Panc1 (cell line): ENCODE results near the gene CHCHD1. TPM values are rescaled to one million over a fixed set of nuclear protein-coding genes. Genes with fewer than 3 reads are reported as not detected.
A peak's percentile ranks its signal among the peaks of the same experiment; 100 is the strongest.
"Not testable (repeated sequence)": the region's sequence is repeated elsewhere in the genome, so short reads cannot be mapped to it uniquely, and the experiment has no call there.

Experiments
- ATAC-seq: fragments of 200-7000 bp; cut with Tn5 transposase; 2 replicates; pipeline ENCODE4 v1.9.1; 2020; ENCODE audit warnings: mild to moderate bottlenecking, moderate library complexity
- BruUV-seq: library from RNA; stranded (reverse); fragments of 400-500 nt; replicated peaks from 2 replicates; lab custom pipeline; 2021; lab: Mats Ljungman, UMichigan
- CTCF ChIA-PET: fragments of 300-600 bp; sonication (Branson Sonifier 250); formaldehyde crosslinking; loops from one replicate; lab custom pipeline; 2022; ENCODE audit warnings: antibody characterized with exemption; lab: Charles Lee
- POLR2A ChIA-PET: fragments of 300-600 bp; sonication (Branson Sonifier 250); formaldehyde crosslinking; loops from one replicate; lab custom pipeline; 2022; ENCODE audit warnings: antibody characterized with exemption; lab: Charles Lee
- DNase-seq: peaks from one replicate; pipeline ENCODE4 v3.0.0-alpha.2; 2010; ENCODE audit warnings: low read depth, low spot score
- H3K27ac ChIP-seq: 2 replicates; pipeline ENCODE4 v1.5.1; 2011; ENCODE audit warnings: mild to moderate bottlenecking, low read length, inconsistent platforms
- H3K27me3 ChIP-seq: fragments of 200-500 bp; sonication (Bioruptor generic); 2 replicates; pipeline ENCODE4 v1.6.0; 2014; ENCODE audit warnings: low read length, inconsistent platforms; ENCODE audit not compliant: control insufficient read depth, insufficient read depth
- H3K36me3 ChIP-seq: fragments of 200-500 bp; sonication (Bioruptor generic); 2 replicates; pipeline ENCODE4 v1.5.1; 2014; ENCODE audit warnings: inconsistent platforms, mild to moderate bottlenecking, low read length, moderate library complexity; ENCODE audit not compliant: control insufficient read depth, insufficient read depth
- H3K4me1 ChIP-seq: 2 replicates; pipeline ENCODE4 v1.5.1; 2011; ENCODE audit warnings: inconsistent platforms, mild to moderate bottlenecking, low read length, moderate library complexity; ENCODE audit not compliant: control insufficient read depth, insufficient read depth
- H3K4me3 ChIP-seq, 2 experiments: 2 replicates each; pipeline ENCODE4 v1.5.1; 2011 to 2012; ENCODE audit warnings: low read depth in 2 of 2, low read length in 2 of 2, mild to moderate bottlenecking in 2 of 2, inconsistent platforms in 1 of 2, moderate library complexity in 1 of 2
- H3K9me3 ChIP-seq: fragments of 200-500 bp; sonication (Bioruptor generic); 2 replicates; pipeline ENCODE4 v1.5.1; 2014; ENCODE audit warnings: low read depth, mild to moderate bottlenecking, inconsistent platforms, low read length, moderate library complexity; ENCODE audit not compliant: control insufficient read depth, insufficient read depth
- POLR2AphosphoS5 ChIP-seq: IDR thresholded peaks from 2 replicates; pipeline ENCODE4 v1.6.1; 2012; ENCODE audit warnings: mild to moderate bottlenecking, low read depth, low read length, moderate library complexity
- SIN3A ChIP-seq: IDR thresholded peaks from 2 replicates; pipeline ENCODE4 v1.6.1; 2012; ENCODE audit warnings: low read depth, mild to moderate bottlenecking, low read length, moderate library complexity, borderline replicate concordance; ENCODE audit not compliant: insufficient read depth
- TCF7L2 ChIP-seq: IDR thresholded peaks from 2 replicates; pipeline ENCODE4 v1.6.1; 2011; ENCODE audit warnings: mild to moderate bottlenecking, low read depth, low read length, inconsistent platforms
- in situ Hi-C: cut with HindIII; loops from 2 replicates; pipeline ENCODE4 v1.10.0; 2016; ENCODE audit warnings: low sequenced_read_pairs, low pct_unique_long_range_greater_than_20kb
- intact Hi-C: fragments of 100-400 bp; cut with micrococcal nuclease; formaldehyde crosslinking; loops from one replicate; pipeline ENCODE4 v1.10.0; 2022; ENCODE audit not compliant: unreplicated experiment
- total RNA-seq: library from RNA; stranded (reverse); gene quantifications from one replicate; pipeline ENCODE4 v1.2.1, GENCODE V29; 2021; ENCODE audit not compliant: unreplicated experiment
- TF ChIP-seq, protein P1 (sequence below), 2 experiments: IDR thresholded peaks; 2 replicates each; pipeline ENCODE4 v1.6.1; 2011 to 2012; ENCODE audit warnings: low read depth in 2 of 2, control low read depth in 1 of 2, low read length in 1 of 2, mild to moderate bottlenecking in 1 of 2, moderate library complexity in 1 of 2; ENCODE audit not compliant: insufficient read depth in 1 of 2
- TF ChIP-seq, protein P2 (sequence below): fragments of 450-650 bp; IDR thresholded peaks from 2 replicates; pipeline ENCODE4 v1.5.1; 2017; ENCODE audit warnings: mild to moderate bottlenecking

CHCHD1 gene
- total RNA-seq, 1 experiment from 2014 or later, result 41.2 TPM

DNA sequence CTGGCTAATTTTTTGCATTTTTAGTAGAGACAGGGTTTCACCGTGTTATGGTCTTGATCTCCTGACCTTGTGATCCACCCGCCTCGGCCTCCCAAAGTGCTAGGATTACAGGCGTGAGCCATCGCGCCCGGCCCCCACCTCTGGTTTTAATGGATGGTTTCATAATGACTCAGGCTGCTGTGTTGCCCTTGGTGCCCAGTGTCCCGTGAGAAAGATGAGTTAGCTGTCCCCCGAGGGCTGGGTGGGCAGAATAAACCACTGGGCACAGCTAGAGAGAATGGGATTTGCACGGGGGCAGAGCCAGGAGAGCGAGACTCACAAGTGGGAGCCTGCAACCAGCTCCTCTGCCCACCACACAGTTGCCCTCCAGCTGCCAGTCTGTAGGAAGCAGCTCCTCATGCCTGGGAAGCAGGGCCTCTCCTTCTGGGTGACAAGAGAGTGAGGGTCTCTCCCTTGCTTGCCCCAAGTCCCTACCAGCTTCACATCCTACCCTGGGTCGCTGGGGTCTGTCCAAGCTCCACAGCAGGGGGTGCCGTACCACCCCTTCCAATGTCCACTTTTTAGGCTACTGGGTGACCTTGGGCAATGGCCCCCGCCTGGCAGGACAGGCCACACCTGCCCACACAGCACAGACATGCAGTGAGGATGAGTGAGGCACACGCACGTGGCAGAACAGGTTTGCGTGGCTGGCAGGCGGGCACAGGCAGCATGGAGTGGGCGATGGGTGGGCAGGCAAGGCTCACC is 45.7 kb downstream of the CHCHD1 start:
- BruUV-seq, result no TSS peak
- intact Hi-C loops, result no loop called here
- Histone ChIP-seq H3K4me1 (no peaks in the 10 kb centered on the region), H3K27ac (no peak overlapping the region), H3K9me3 (no peaks in the 10 kb centered on the region), H3K27me3 (no peaks in the 10 kb centered on the region), H3K36me3 (no peaks in the 10 kb centered on the region), H3K4me3 (no peak overlapping the region)
- ATAC-seq, result 0 out of 2 replicates have a peak, but pooled peaks have one; percentile 15
- TF ChIP-seq SIN3A, result no peak
- TF ChIP-seq, protein P1, sequence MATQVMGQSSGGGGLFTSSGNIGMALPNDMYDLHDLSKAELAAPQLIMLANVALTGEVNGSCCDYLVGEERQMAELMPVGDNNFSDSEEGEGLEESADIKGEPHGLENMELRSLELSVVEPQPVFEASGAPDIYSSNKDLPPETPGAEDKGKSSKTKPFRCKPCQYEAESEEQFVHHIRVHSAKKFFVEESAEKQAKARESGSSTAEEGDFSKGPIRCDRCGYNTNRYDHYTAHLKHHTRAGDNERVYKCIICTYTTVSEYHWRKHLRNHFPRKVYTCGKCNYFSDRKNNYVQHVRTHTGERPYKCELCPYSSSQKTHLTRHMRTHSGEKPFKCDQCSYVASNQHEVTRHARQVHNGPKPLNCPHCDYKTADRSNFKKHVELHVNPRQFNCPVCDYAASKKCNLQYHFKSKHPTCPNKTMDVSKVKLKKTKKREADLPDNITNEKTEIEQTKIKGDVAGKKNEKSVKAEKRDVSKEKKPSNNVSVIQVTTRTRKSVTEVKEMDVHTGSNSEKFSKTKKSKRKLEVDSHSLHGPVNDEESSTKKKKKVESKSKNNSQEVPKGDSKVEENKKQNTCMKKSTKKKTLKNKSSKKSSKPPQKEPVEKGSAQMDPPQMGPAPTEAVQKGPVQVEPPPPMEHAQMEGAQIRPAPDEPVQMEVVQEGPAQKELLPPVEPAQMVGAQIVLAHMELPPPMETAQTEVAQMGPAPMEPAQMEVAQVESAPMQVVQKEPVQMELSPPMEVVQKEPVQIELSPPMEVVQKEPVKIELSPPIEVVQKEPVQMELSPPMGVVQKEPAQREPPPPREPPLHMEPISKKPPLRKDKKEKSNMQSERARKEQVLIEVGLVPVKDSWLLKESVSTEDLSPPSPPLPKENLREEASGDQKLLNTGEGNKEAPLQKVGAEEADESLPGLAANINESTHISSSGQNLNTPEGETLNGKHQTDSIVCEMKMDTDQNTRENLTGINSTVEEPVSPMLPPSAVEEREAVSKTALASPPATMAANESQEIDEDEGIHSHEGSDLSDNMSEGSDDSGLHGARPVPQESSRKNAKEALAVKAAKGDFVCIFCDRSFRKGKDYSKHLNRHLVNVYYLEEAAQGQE (IDR thresholded peaks at IDR 0.05; ENCODE audit: insufficient read depth in 1 of 2, low read depth in 2 of 2, low read length in 1 of 2), result no peak
- no peak for TF ChIP-seq TCF7L2
- TF ChIP-seq, protein P2, sequence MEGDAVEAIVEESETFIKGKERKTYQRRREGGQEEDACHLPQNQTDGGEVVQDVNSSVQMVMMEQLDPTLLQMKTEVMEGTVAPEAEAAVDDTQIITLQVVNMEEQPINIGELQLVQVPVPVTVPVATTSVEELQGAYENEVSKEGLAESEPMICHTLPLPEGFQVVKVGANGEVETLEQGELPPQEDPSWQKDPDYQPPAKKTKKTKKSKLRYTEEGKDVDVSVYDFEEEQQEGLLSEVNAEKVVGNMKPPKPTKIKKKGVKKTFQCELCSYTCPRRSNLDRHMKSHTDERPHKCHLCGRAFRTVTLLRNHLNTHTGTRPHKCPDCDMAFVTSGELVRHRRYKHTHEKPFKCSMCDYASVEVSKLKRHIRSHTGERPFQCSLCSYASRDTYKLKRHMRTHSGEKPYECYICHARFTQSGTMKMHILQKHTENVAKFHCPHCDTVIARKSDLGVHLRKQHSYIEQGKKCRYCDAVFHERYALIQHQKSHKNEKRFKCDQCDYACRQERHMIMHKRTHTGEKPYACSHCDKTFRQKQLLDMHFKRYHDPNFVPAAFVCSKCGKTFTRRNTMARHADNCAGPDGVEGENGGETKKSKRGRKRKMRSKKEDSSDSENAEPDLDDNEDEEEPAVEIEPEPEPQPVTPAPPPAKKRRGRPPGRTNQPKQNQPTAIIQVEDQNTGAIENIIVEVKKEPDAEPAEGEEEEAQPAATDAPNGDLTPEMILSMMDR, result no peak
- no peak for TF ChIP-seq POLR2AphosphoS5
- ChIA-PET POLR2A (no interaction called here), CTCF (no interaction called here)
- in situ Hi-C loops, result no loop called here
- DNase-seq, result no peak

DNA sequence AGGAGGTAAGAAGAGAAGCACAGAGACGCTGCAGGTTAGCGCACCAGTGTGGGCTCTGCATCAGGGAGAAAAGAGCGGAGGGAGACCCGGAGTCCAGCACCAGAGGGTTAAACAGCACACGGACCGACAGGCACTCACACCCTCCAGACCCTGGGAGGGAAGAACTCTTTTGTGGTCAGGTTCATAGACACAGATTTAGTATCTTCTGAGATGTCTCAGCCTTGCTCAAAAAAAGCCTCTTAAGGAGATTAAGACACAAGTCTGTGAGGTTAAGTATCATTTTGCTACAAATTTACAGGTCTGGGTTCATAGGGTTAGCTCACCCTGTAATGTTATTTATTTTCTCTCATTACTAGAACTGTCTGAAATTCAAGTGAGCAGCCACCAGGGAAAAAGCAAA is 46.3 kb downstream of the CHCHD1 start:
- BruUV-seq, result no TSS peak
- DNase-seq (no peak), ATAC-seq (0 out of 2 replicates have a peak, but pooled peaks have one; percentile 27)
- Histone ChIP-seq H3K4me1 (no peaks in the 10 kb centered on the region), H3K27ac (no peak overlapping the region), H3K4me3 (no peak overlapping the region), H3K9me3 (no peaks in the 10 kb centered on the region), H3K27me3 (no peaks in the 10 kb centered on the region), H3K36me3 (no peaks in the 10 kb centered on the region)
- intact Hi-C loops (no loop called here), in situ Hi-C loops (no loop called here)
- TF ChIP-seq, protein P2, result no peak
- no peak for TF ChIP-seq TCF7L2
- ChIA-PET POLR2A (no interaction called here), CTCF (no interaction called here)

DNA sequence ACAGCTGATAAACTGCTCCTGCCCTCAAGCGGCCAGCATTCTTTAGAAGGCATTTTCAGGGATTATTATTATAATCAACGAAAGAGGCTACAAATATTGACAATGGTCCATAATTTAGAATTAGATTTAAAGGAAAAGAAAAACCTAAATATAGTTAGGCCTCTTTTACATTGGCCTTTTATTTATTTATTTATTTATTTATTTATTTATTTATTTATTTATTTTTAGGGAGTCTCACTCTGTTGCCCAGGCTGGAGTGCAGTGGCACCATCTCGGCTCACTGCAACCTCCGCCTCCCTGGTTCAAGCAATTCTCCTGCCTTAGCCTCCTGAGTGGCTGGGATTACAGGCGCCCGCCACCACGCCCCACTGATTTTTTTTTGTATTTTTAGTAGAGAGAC is 47.2 kb downstream of the CHCHD1 start:
- CTCF ChIA-PET, in situ Hi-C loops, DNase-seq, H3K4me1 ChIP-seq, H3K27ac ChIP-seq, POLR2A ChIA-PET, intact Hi-C loops, BruUV-seq, H3K9me3 ChIP-seq, H3K36me3 ChIP-seq, H3K4me3 ChIP-seq, H3K27me3 ChIP-seq, ATAC-seq: not testable (repeated sequence)
